Panc1 (cell line): ENCODE measurements around the gene NF1. TPM values are rescaled to one million over a fixed set of nuclear protein-coding genes. Genes with fewer than 3 reads are reported as not detected.

Experiments used
- ATAC-seq: fragments of 200-7000 bp; cut with Tn5 transposase; 2 replicates; pipeline ENCODE4 v1.9.1; 2020; ENCODE audit warnings: mild to moderate bottlenecking, moderate library complexity
- BruUV-seq: library from RNA; stranded (reverse); fragments of 400-500 nt; replicated peaks from 2 replicates; lab custom pipeline; 2021; lab: Mats Ljungman, UMichigan
- CTCF ChIA-PET: fragments of 300-600 bp; sonication (Branson Sonifier 250); formaldehyde crosslinking; loops from one replicate; lab custom pipeline; 2022; ENCODE audit warnings: antibody characterized with exemption; lab: Charles Lee
- POLR2A ChIA-PET: fragments of 300-600 bp; sonication (Branson Sonifier 250); formaldehyde crosslinking; loops from one replicate; lab custom pipeline; 2022; ENCODE audit warnings: antibody characterized with exemption; lab: Charles Lee
- DNase-seq: peaks from one replicate; pipeline ENCODE4 v3.0.0-alpha.2; 2010; ENCODE audit warnings: low read depth, low spot score
- H3K27ac ChIP-seq: 2 replicates; pipeline ENCODE4 v1.5.1; 2011; ENCODE audit warnings: mild to moderate bottlenecking, low read length, inconsistent platforms
- H3K27me3 ChIP-seq: fragments of 200-500 bp; sonication (Bioruptor generic); 2 replicates; pipeline ENCODE4 v1.6.0; 2014; ENCODE audit warnings: low read length, inconsistent platforms; ENCODE audit not compliant: control insufficient read depth, insufficient read depth
- H3K36me3 ChIP-seq: fragments of 200-500 bp; sonication (Bioruptor generic); 2 replicates; pipeline ENCODE4 v1.5.1; 2014; ENCODE audit warnings: inconsistent platforms, mild to moderate bottlenecking, low read length, moderate library complexity; ENCODE audit not compliant: control insufficient read depth, insufficient read depth
- H3K4me1 ChIP-seq: 2 replicates; pipeline ENCODE4 v1.5.1; 2011; ENCODE audit warnings: inconsistent platforms, mild to moderate bottlenecking, low read length, moderate library complexity; ENCODE audit not compliant: control insufficient read depth, insufficient read depth
- H3K4me3 ChIP-seq, 2 experiments: 2 replicates each; pipeline ENCODE4 v1.5.1; 2011 to 2012; ENCODE audit warnings: low read depth in 2 of 2, low read length in 2 of 2, mild to moderate bottlenecking in 2 of 2, inconsistent platforms in 1 of 2, moderate library complexity in 1 of 2
- H3K9me3 ChIP-seq: fragments of 200-500 bp; sonication (Bioruptor generic); 2 replicates; pipeline ENCODE4 v1.5.1; 2014; ENCODE audit warnings: low read depth, mild to moderate bottlenecking, inconsistent platforms, low read length, moderate library complexity; ENCODE audit not compliant: control insufficient read depth, insufficient read depth
- POLR2AphosphoS5 ChIP-seq: IDR thresholded peaks from 2 replicates; pipeline ENCODE4 v1.6.1; 2012; ENCODE audit warnings: mild to moderate bottlenecking, low read depth, low read length, moderate library complexity
- SIN3A ChIP-seq: IDR thresholded peaks from 2 replicates; pipeline ENCODE4 v1.6.1; 2012; ENCODE audit warnings: low read depth, mild to moderate bottlenecking, low read length, moderate library complexity, borderline replicate concordance; ENCODE audit not compliant: insufficient read depth
- TCF7L2 ChIP-seq: IDR thresholded peaks from 2 replicates; pipeline ENCODE4 v1.6.1; 2011; ENCODE audit warnings: mild to moderate bottlenecking, low read depth, low read length, inconsistent platforms
- in situ Hi-C: cut with HindIII; loops from 2 replicates; pipeline ENCODE4 v1.10.0; 2016; ENCODE audit warnings: low sequenced_read_pairs, low pct_unique_long_range_greater_than_20kb
- intact Hi-C: fragments of 100-400 bp; cut with micrococcal nuclease; formaldehyde crosslinking; loops from one replicate; pipeline ENCODE4 v1.10.0; 2022; ENCODE audit not compliant: unreplicated experiment
- total RNA-seq: library from RNA; stranded (reverse); gene quantifications from one replicate; pipeline ENCODE4 v1.2.1, GENCODE V29; 2021; ENCODE audit not compliant: unreplicated experiment
- TF ChIP-seq, protein P1 (sequence below): fragments of 450-650 bp; IDR thresholded peaks from 2 replicates; pipeline ENCODE4 v1.5.1; 2017; ENCODE audit warnings: mild to moderate bottlenecking
- TF ChIP-seq, protein P2 (sequence below), 2 experiments: IDR thresholded peaks; 2 replicates each; pipeline ENCODE4 v1.6.1; 2011 to 2012; ENCODE audit warnings: low read depth in 2 of 2, control low read depth in 1 of 2, low read length in 1 of 2, mild to moderate bottlenecking in 1 of 2, moderate library complexity in 1 of 2; ENCODE audit not compliant: insufficient read depth in 1 of 2

Gene NF1
- total RNA-seq, 1 experiment from 2014 or later, result 82.5 TPM

DNA sequence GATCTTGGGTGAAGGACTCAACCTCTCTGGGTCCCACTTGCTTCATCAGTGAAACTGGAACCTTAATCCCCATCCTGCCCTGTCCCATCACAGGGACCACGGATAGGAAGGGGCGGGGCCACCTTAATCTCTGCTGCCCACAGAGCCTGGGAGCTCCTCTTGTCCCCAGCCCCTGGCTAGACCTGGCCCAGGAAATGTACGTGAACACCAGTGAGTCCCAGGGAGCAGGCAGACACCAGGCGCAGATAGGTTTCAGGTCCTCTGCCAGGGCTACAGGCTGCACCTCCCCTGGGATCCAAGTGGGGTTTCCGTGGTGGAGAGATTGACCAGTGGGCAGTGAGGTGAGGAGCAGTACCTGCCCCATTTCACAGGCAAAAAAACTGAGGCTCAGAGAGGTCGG lies 317.7 kb downstream of the NF1 start:
- POLR2A ChIA-PET, result no interaction called here
- no TSS peak for BruUV-seq
- in situ Hi-C loops, result no loop called here

DNA sequence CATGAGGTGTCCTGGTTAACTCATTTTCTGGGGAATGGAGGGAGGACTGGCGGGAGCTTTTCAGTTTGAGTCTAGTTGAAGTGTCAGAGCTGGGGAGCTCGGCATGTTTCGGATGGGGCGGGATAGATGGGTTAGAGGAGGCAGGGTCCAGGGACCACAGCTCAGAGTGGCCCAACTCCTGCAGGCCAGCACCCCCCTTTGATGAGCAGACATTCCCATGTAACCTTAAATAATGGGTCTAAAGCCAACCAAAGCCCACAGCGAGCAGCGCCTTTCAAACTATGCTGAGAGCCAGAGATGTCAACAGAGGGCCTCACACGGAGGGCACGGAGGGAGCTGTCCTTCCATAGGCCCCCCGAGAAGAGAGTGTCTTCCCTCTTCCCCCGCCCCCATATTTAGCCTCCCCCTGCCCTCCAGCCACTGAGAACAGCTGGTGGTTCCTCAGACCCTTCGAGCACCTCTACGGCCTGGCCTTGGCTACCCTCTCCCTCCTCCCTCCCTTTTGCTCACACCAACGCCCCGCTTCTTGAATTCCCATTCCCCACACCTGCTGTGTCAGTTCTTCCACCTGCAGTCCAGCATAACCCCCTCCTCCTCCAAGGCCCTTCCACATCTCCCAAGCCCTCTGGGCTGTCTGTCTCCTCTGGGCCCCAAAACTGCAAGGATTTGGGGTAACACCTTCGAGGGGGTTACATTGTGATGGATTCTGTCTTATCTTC lies 318.5 kb downstream of the NF1 start:
- Histone ChIP-seq H3K27ac (no peak overlapping the region), H3K27me3 (no peaks in the 10 kb centered on the region), H3K36me3 (no peaks in the 10 kb centered on the region), H3K4me1 (no peaks in the 10 kb centered on the region), H3K4me3 (no peak overlapping the region), H3K9me3 (no peaks in the 10 kb centered on the region)
- in situ Hi-C loops, result no loop called here
- DNase-seq, result no peak
- CTCF ChIA-PET, result no interaction called here
- POLR2A ChIA-PET, result interaction anchor here (0.6 kb wide), 1 partner anchor 377 kb away, joined by 3 read pairs; no protein-coding TSS in a partner anchor
- TF ChIP-seq, protein P1, sequence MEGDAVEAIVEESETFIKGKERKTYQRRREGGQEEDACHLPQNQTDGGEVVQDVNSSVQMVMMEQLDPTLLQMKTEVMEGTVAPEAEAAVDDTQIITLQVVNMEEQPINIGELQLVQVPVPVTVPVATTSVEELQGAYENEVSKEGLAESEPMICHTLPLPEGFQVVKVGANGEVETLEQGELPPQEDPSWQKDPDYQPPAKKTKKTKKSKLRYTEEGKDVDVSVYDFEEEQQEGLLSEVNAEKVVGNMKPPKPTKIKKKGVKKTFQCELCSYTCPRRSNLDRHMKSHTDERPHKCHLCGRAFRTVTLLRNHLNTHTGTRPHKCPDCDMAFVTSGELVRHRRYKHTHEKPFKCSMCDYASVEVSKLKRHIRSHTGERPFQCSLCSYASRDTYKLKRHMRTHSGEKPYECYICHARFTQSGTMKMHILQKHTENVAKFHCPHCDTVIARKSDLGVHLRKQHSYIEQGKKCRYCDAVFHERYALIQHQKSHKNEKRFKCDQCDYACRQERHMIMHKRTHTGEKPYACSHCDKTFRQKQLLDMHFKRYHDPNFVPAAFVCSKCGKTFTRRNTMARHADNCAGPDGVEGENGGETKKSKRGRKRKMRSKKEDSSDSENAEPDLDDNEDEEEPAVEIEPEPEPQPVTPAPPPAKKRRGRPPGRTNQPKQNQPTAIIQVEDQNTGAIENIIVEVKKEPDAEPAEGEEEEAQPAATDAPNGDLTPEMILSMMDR, result no peak
- TF ChIP-seq TCF7L2, result no peak
- no TSS peak for BruUV-seq
- no peak for ATAC-seq
- intact Hi-C loops, result no loop called here

More for the DNA sequence above, 317.7 kb downstream of the NF1 start:
- intact Hi-C loops, result no loop called here
- no peak for DNase-seq
- CTCF ChIA-PET, result no interaction called here
- Histone ChIP-seq H3K27me3 (no peaks in the 10 kb centered on the region), H3K4me1 (no peaks in the 10 kb centered on the region), H3K9me3 (no peaks in the 10 kb centered on the region), H3K36me3 (no peaks in the 10 kb centered on the region), H3K27ac (no peak overlapping the region), H3K4me3 (no peak overlapping the region)
- ATAC-seq, result no peak
- TF ChIP-seq TCF7L2, result no peak
- TF ChIP-seq, protein P1, result no peak
- TF ChIP-seq POLR2AphosphoS5, result no peak
- TF ChIP-seq SIN3A, result no peak
- TF ChIP-seq, protein P2, sequence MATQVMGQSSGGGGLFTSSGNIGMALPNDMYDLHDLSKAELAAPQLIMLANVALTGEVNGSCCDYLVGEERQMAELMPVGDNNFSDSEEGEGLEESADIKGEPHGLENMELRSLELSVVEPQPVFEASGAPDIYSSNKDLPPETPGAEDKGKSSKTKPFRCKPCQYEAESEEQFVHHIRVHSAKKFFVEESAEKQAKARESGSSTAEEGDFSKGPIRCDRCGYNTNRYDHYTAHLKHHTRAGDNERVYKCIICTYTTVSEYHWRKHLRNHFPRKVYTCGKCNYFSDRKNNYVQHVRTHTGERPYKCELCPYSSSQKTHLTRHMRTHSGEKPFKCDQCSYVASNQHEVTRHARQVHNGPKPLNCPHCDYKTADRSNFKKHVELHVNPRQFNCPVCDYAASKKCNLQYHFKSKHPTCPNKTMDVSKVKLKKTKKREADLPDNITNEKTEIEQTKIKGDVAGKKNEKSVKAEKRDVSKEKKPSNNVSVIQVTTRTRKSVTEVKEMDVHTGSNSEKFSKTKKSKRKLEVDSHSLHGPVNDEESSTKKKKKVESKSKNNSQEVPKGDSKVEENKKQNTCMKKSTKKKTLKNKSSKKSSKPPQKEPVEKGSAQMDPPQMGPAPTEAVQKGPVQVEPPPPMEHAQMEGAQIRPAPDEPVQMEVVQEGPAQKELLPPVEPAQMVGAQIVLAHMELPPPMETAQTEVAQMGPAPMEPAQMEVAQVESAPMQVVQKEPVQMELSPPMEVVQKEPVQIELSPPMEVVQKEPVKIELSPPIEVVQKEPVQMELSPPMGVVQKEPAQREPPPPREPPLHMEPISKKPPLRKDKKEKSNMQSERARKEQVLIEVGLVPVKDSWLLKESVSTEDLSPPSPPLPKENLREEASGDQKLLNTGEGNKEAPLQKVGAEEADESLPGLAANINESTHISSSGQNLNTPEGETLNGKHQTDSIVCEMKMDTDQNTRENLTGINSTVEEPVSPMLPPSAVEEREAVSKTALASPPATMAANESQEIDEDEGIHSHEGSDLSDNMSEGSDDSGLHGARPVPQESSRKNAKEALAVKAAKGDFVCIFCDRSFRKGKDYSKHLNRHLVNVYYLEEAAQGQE (IDR thresholded peaks at IDR 0.05; ENCODE audit: insufficient read depth in 1 of 2, low read depth in 2 of 2, low read length in 1 of 2), result no peak
